Subcutaneous adipose tissue (tissue), 4 donors: ENCODE results near the gene ZBED4. TPM values are rescaled to one million over a fixed set of nuclear protein-coding genes. Genes with fewer than 3 reads are reported as not detected.

ENCODE experiments used
- CTCF ChIP-seq: fragments of 450-650 bp; IDR thresholded peaks from one replicate; pipeline ENCODE4 v1.5.1; 2016; ENCODE audit warnings: low read depth, mild to moderate bottlenecking, control low read depth, antibody characterized with exemption, moderate library complexity
- total RNA-seq, 4 donors: library from RNA; depleted of rRNA; stranded (reverse); fragments of >200 nt; gene quantifications; one replicate each; pipeline ENCODE4 v1.1.0, GENCODE V29; 2016

Gene ZBED4
- total RNA-seq, 4 donors from 2014 or later = 6.0 to 11.1 (median 7.0) TPM

- TF ChIP-seq CTCF = no peak
These were observed 18.7 kb downstream of the ZBED4 start for GRCh38 chr22:49872347-49872746.

DNA sequence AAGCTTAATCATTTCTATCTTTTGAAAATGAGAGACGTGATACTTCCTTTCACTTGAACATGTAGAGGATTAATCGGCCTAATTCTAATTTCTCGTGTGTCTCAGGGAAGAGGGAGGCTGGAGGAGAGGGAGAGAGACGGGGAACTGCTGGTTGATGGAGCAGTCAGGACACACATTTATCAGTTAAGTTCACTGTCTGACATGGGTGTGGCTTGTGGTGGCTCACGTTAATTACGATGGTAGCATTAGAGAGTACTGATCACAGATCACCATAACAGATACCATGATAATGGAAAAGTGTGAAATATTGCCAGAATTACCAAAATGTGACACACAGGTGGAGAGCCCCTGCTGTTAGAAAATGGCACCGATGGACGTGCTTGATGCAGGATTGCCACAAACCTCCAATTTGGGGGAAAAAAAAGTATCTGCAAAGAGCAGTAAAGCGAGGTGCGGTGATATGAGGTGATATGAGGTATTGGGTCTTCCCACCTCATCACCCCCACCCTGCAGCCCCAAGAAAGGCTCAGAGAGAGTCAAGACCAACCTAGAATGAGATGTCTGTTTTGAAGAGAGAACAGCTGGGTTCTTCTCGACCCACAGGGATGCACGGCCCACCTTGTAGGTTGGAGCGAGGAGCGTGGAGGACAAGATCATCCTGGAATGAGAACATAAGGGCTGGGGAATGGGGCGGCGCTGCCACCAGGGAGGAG is 19.7 kb downstream of the ZBED4 start:
- no peak for TF ChIP-seq CTCF

DNA sequence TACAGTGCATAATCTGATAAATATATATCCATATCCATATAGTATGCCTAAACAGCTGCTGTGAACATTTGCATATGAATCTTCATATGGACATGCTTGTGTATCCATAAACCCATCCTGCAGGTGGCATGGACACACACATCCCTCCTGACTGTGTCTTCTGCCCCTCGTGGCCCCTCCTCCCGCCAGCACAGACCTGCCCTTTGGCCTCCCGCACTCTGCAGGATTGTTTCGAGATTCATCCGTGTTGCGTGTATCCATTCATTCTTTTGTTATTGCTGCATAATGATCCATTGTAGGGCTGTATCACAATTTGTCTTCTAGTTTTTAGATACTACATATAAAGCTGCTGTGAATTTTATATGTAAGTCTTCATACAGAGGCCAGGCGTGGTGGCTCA is 24.0 kb downstream of the ZBED4 start:
- TF ChIP-seq CTCF = no peak

DNA sequence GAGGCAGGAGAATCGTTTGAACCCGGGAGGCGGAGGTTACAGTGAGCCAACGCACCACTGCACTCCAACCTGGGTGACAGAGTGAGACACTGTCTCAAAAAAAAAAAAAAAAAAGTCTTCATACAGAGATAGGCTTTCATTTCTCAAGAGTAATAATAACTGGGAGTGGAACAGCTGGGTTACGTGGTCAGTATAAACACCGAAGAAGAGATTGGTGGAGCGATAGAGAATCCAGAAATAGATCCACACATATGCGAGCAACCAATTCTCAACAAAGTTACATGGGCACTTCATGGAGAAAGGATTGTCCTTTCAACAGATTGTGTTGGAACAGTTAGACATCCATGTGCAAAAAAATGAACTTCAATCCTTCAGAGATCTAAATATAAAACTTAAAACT is 24.6 kb downstream of the ZBED4 start:
- TF ChIP-seq CTCF = no peak

GRCh38 chr22:49879871-49880270 is 26.2 kb downstream of the ZBED4 start:
- TF ChIP-seq CTCF = no peak

DNA sequence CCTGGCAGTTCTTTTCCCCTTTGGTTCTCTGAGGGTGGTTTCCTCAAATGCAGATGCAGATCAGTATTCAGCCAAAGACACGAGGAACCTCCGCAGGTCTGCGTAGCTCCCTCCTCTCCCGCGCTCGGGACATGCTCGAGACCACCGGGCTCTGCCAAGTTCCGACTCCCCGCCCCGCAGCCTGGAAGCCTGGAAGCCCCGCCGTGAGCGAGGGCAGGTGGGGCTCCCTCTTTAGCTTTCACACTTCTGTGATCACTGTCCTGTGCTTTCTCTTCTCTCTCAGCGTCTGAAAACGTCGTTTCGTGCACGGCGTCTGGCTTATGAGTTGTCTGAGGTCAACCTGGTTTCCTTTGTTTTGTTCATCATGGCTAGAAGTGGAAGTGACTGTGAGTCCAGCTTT is 26.6 kb downstream of the ZBED4 start:
- TF ChIP-seq CTCF = no peak

GRCh38 chr22:49881856-49882255 is 28.2 kb downstream of the ZBED4 start:
- no peak for TF ChIP-seq CTCF
